T-helper 1 cell treated with Interleukin-12 subunit alpha and Interleukin-12 subunit beta and Interleukin-4 antibody, amounts not matched to agents 30 ng/mL and 1 ng/mL, for 36 hours (primary cell): ENCODE measurements around the gene RGS3. TPM values are rescaled to one million over a fixed set of nuclear protein-coding genes. Genes with fewer than 3 reads are reported as not detected.

Source experiments
- intact Hi-C: fragments of 100-400 bp; cut with micrococcal nuclease; formaldehyde crosslinking; loops from one replicate; pipeline ENCODE4 v1.15.1; 2024
- total RNA-seq: library from RNA; stranded (reverse); gene quantifications from 2 replicates; pipeline ENCODE4 v1.2.3, GENCODE V29; 2022

RGS3 gene
- total RNA-seq, 1 donor from 2014 or later = 35.9 TPM

DNA sequence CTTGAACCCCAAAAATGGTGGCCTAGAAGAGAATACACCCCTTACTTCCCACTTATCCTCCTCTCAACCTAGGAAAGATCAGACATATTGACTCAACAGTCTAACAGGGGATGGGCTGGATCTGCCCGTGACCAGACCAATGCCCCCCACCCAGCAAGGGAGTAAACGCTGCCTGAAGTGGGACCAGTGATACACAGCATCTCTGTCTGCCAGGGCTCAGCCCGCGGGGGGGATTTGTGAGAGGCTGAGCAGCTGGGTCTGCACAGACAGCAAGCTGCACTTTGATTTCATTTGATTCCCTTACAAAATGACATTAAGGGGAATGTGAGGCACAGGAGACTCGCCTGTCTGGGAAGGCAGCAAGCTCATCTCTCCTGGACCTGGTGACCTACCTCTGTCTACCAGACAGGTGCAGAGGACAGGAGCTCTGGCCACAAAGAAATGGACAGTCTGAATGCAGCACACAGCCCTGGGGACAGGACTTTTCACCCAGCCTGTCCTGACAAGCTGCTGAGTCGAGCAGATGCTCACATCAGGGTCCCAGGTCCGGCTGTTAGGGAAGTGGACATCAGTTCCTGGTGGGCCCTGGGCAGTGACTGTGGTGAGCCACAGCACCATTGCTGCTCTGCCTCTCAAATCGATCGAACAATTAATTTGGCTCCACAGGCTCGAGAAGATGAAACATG, 79.9 kb downstream of the RGS3 start:
- intact Hi-C loops = no loop called here

- intact Hi-C loops = no loop called here
Observed at GRCh38 chr9:113543982-113544303, 80.4 kb downstream of the RGS3 start.

GRCh38 chr9:113545068-113545467, 81.5 kb downstream of the RGS3 start:
- intact Hi-C loops = no loop called here

DNA sequence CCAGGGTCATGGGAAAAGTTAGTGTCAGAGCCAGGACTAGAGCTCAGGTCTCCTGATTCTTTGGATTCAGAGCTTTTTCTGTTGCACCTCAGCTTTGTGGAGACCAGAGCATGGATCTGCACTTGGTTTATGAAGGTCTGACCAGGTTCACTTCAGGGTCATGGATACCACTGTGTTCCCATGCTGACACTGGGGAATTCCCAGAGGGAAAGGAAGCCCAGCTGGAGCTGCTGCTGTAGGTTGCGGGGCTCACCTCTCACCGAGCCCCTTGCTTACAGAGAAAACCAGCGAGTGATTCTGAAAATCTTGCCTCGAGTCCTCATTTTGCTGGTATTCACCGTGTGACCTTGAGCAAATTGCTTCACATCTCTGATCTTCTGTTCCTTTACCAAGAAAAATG, 83.0 kb downstream of the RGS3 start:
- intact Hi-C loops = no loop called here

- intact Hi-C loops = no loop called here
Observed at GRCh38 chr9:113547501-113547900, 84.0 kb downstream of the RGS3 start.

DNA sequence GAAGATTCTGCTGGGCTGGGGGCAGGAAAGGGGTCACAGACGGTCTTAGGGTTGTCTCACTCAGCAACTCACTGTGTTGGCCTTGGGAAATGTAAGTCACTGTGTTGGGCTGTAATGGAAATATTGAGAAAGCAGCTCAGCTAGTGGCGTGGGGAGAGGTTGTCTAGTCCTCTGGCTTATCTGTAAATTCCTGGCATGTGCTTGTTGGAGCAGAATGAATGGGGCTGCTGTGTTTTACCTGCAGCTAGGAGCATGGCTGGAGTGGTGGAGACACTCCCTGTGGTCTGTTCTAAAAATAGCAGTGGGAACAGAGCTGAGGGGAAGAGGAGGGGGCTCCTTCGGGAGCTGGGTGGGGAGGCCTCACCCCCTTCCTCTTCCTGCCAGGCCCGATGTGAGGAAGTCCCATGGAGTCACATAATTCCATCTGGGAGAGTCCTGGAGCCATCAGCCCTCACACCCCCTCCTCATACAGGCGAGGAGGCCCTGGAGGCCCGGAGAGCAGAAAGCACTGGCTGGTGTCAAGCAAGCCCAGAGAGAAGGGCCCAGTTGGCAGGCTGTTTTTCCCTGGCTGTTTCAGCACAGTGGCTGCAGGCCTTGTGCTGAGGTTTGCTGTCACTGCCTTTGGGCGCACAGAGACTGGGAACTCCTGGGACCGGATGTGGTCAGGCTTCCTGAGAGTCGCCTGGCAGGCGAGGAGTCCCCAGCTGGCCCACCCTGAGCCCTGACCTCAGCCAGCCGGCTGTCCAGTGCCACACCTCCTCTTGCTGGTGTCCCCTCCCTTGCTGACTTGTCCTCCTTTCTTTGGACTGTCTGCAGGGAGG, 84.9 kb downstream of the RGS3 start:
- intact Hi-C loops = loop anchor here (2.0 kb wide), 1 partner anchor 30 kb away; no protein-coding TSS in a partner anchor

GRCh38 chr9:113549892-113550291, 86.4 kb downstream of the RGS3 start:
- intact Hi-C loops = loop anchor here (2.0 kb wide), 1 partner anchor 29 kb away; no protein-coding TSS in a partner anchor

DNA sequence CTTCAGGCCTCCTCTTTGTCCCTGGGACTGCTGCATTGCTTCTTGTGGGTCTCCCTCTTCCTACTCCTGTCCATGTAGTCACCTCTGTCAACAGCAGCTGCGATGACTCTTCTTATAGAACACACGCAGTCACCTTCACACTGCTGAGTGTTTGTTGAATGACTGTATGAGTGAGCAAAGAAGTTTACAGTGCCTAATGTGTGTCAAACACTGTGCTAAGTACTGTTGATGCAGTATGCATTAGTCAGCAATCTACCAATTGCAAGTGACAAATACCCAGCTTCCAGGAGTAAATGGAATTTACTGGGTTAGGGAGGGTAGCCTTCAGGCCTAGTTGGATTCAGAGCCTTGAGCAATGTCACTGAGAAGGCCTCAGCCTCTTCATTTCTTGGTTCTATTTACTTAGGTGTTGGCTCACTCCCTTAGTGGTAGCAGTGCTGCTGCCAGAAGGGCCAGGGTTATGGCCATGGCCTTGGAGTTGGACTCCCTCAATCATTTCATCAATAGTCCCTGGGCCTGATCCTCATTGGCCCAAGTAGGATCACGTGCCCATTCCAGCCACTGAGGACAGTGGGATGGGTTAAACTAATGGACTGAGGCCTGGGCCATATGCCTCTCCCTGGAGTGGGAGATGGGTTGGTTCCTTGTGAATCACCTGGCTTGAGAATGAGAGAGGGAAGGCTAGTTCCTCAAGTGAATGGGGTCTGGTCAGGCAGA, 93.5 kb downstream of the RGS3 start:
- intact Hi-C loops = no loop called here

DNA sequence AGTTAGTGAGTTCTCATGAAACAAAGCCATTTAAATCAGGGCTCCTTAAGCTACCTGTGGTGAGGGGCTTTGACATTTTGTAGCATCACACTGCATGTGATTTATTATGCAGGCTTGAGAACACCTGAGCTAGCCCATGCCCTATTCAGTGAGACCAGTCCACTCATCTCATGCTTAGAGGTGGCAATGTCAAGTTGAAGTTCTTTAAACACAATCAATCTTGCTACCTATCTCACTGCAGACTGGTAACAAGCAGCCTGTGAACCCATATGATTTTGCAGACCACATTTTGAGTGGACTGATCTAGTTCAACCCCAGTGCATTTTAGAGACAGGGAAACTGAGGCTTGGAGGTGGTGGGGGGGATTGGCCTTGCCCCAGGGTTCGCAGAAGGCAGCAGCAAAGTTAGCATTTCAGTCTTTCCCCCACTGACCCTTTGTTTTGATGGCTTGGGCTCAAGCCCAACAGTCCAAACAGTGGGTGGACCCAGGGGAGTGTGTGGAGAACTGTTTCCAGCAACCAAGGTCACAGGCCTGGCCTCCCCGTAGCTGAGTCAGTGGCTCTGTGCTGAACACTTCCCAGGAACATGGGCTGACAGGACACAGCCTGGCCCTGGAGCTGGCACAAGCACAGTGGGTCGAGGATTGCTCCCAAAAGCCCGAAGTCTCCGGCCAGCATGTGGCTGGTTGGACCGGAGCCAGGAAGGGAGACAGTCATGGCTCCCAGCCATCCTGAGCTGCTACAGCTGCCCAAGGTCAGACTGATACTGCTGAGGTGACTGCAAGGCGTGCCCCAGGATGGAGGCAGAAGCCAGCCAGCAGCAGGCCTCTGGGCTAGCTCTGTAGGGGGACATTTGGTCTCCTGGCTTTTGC, 95.3 kb downstream of the RGS3 start:
- intact Hi-C loops = no loop called here

- intact Hi-C loops = no loop called here
Observed at GRCh38 chr9:113559834-113560800, 96.6 kb downstream of the RGS3 start.

DNA sequence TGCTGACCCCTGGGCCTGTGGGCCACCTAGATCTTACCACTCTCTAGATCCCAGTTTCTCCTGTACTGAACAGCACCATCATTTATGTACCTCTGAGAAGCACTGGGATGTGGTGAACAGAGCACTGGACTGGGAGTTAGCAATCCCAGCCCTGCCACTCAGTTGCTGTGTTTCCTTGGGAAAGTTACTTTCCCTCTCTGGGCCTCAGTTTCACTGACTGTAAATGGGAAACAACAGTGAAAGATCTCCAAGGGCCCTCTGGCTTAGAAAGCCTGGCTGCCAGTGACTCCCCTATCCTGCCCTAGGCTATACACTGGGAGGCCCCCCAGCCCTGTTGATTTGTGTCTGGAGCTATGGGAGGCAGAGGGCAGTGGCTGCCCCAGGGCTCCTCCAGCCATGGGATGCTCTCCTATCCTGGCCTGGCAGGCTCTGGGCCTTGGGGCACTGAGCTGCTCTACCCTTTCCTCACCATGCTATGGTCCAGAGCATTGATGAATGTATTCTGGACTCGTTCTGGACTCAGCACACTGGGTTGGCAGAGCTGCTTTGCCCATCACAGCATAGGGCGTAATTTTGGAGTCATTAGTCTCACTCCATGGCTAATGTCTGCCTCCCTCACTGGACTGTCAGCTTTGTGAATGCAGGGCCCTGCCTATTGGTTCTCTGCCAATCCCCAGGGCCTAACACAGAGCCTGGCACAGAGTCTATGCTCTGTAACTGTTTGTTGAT, 99.3 kb downstream of the RGS3 start:
- intact Hi-C loops = no loop called here

- intact Hi-C loops = no loop called here
Observed at GRCh38 chr9:113563826-113564497, 100.4 kb downstream of the RGS3 start.

- intact Hi-C loops = no loop called here
Observed at GRCh38 chr9:113564498-113565237, 101.1 kb downstream of the RGS3 start.

- intact Hi-C loops = no loop called here
Observed at GRCh38 chr9:113566016-113566711, 102.6 kb downstream of the RGS3 start.

DNA sequence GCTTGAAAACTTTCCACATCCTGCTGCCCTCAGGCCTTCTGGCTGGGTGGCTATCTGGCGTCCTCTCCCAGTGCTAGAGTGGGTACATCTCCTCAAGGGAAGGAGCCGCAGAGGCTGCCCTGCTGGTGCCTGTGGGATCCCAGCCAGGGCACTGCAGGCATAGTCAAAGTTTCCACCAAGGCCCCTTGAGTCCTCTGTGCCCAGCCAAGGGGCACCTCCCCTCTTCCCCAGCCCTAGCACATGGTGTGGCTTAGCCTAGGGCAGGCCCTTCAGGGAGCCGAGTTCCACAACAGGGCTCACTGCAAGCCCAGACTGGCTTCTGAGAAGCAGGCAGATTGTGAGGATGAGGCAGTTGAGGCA, 103.2 kb downstream of the RGS3 start:
- intact Hi-C loops = no loop called here

DNA sequence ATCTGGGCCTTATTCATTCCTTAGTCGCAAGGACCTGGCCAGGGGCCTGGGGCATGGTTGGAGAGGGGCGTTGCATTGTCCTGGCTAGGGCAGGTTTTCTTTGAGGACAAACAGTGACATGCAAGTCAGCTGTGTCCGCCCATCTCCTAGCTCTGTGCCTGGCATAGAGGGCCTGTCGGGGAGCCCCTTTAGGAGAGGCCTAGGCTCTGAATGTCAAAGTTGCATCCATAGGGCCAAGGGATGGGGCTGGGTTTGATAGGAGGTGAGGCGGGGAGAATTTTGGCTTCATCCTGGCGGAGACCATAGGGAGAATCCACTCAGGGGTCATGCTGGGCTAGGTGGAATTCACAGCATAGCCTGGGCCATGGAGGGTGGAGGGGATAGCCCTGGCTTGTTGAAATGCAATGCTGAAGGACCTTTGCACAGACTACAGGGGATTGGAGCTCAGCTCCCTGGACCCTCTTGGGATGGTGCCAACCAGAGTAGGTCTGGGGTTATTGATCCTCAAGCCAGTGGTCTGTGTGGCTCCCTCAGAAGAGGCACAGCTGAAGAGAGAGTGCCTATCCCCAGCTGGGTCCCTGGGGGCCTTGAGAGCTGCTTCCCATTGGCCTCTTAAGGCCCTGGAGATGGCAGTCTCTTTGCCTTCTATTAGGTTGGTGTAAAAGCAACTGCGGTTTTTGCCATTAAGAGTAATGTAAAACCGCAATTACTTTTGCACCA, 104.0 kb downstream of the RGS3 start:
- intact Hi-C loops = no loop called here

DNA sequence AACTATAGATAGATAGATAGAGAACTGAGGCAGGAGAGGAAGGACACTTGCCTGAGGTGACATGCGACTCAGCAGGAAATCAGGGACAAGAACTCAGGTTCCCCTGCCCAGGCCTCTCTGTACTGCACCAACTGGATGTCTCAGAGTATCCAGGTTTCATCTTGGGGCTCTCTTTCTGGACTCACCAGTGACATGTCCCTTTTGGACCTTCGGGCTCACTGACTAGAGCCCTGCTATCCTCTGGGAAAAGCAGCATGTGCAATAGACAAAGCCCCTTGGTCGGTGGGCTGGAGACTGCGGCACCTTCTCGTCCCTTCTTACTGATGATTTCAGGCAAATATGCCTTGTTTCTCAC, 104.5 kb downstream of the RGS3 start:
- intact Hi-C loops = no loop called here
